H1 (cell line): ENCODE measurements around the gene TNFAIP8. TPM values are rescaled to one million over a fixed set of nuclear protein-coding genes. Genes with fewer than 3 reads are reported as not detected.

Experiments
- CTCF ChIA-PET: fragments of 300-600 bp; sonication (Branson Sonifier 250); formaldehyde crosslinking; loops from one replicate; lab custom pipeline; 2021; ENCODE audit not compliant: partially characterized antibody; lab: Charles Lee
- POLR2A ChIA-PET: fragments of 300-600 bp; sonication (Branson Sonifier 250); formaldehyde crosslinking; loops from one replicate; lab custom pipeline; 2021; ENCODE audit warnings: inconsistent platforms; ENCODE audit not compliant: partially characterized antibody; lab: Charles Lee
- DNase-seq, 2 experiments: peaks; one replicate each; pipeline versions ENCODE4 v3.0.0 to v3.0.0-alpha.2; 2010 to 2022; ENCODE audit warnings: low spot score in 2 of 2, low read depth in 1 of 2, mixed read lengths in 1 of 2
- FAIRE-seq: peaks from 2 replicates; lab custom pipeline; 2011; peaks lifted over from hg19 to GRCh38; lab: Jason Lieb, UNC
- H2AFZ ChIP-seq: 2 replicates; pipeline ENCODE4 v1.8.1; 2012; ENCODE audit warnings: low read length, inconsistent platforms
- H2AK5ac ChIP-seq: 2 replicates; pipeline ENCODE4 v1.6.1; 2013; ENCODE audit warnings: low read depth, low read length
- H2BK120ac ChIP-seq: replicated peaks from 2 replicates; pipeline ENCODE3; 2013; ENCODE audit warnings: low read depth, low read length, inconsistent platforms
- H2BK12ac ChIP-seq: 2 replicates; pipeline ENCODE4 v1.6.1; 2013; ENCODE audit warnings: low read depth, low read length
- H2BK15ac ChIP-seq: 2 replicates; pipeline ENCODE4 v1.6.1; 2013; ENCODE audit warnings: low read length
- H2BK20ac ChIP-seq: 2 replicates; pipeline ENCODE4 v1.6.1; 2013; ENCODE audit warnings: low read length
- H2BK5ac ChIP-seq: 2 replicates; pipeline ENCODE4 v1.6.1; 2013; ENCODE audit warnings: low read depth, low read length
- H3K14ac ChIP-seq: 2 replicates; pipeline ENCODE4 v1.6.1; 2013; ENCODE audit warnings: inconsistent platforms; ENCODE audit not compliant: insufficient read length
- H3K18ac ChIP-seq: 2 replicates; pipeline ENCODE4 v1.6.1; 2013; ENCODE audit warnings: low read length; ENCODE audit errors: extremely low read depth
- H3K23ac ChIP-seq: 2 replicates; pipeline ENCODE4 v1.6.1; 2013; ENCODE audit warnings: inconsistent platforms; ENCODE audit not compliant: insufficient read length
- H3K23me2 ChIP-seq: 2 replicates; pipeline ENCODE4 v1.6.1; 2013; ENCODE audit warnings: low read depth, low read length
- H3K27ac ChIP-seq: 2 replicates; pipeline ENCODE4 v1.6.1; 2011; ENCODE audit warnings: low read depth, low read length, inconsistent platforms
- H3K27me3 ChIP-seq, 4 experiments: replicated peaks in 1 of 4; 1 replicate in 1 of 4; 2 replicates in 3 of 4; pipeline versions ENCODE4 v1.6.1 to v1.8.1; 2011 to 2013; ENCODE audit warnings: low read length in 3 of 4, mild to moderate bottlenecking in 3 of 4, inconsistent platforms in 2 of 4, mixed read lengths in 2 of 4, moderate library complexity in 1 of 4; ENCODE audit not compliant: control insufficient read depth in 3 of 4, insufficient read depth in 3 of 4; ENCODE audit errors: extremely low read depth in 1 of 4
- H3K36me3 ChIP-seq, 4 experiments: 2 replicates each; pipeline versions ENCODE4 v1.6.1 to v1.8.1; 2011 to 2013; ENCODE audit warnings: mild to moderate bottlenecking in 4 of 4, low read length in 3 of 4, moderate library complexity in 2 of 4, control low read depth in 1 of 4, inconsistent platforms in 1 of 4; ENCODE audit not compliant: insufficient read depth in 4 of 4, control insufficient read depth in 2 of 4
- H3K4ac ChIP-seq: replicated peaks from 2 replicates; pipeline ENCODE3; 2013; ENCODE audit warnings: low read length, low read depth, mixed read lengths, inconsistent platforms; ENCODE audit not compliant: insufficient read length
- H3K4me1 ChIP-seq, 4 experiments: replicated peaks in 1 of 4; 1 replicate in 1 of 4; 2 replicates in 3 of 4; pipeline versions ENCODE4 v1.6.1 to v1.8.1; 2011 to 2013; ENCODE audit warnings: low read length in 3 of 4, inconsistent platforms in 2 of 4, mixed read lengths in 1 of 4; ENCODE audit not compliant: insufficient read depth in 4 of 4, control insufficient read depth in 3 of 4
- H3K4me2 ChIP-seq, 2 experiments: 2 replicates each; pipeline versions ENCODE4 v1.6.1 to v1.8.1; 2011 to 2013; ENCODE audit warnings: low read depth in 2 of 2, low read length in 2 of 2, control low read depth in 1 of 2, inconsistent platforms in 1 of 2, mild to moderate bottlenecking in 1 of 2; ENCODE audit not compliant: insufficient read depth in 1 of 2
- H3K4me3 ChIP-seq, 4 experiments: fragments of 200-600, 300-600 bp in 1 of 4; sonication (generic), shearing (Covaris generic), sonication (Bioruptor Twin) in 1 of 4; 2 replicates each; pipeline versions ENCODE4 v1.5.1 to v1.8.1; 2011 to 2016; ENCODE audit warnings: low read length in 4 of 4, low read depth in 3 of 4, control low read depth in 2 of 4, inconsistent platforms in 2 of 4, mild to moderate bottlenecking in 2 of 4, mixed read lengths in 1 of 4, moderate library complexity in 1 of 4; ENCODE audit not compliant: insufficient read depth in 2 of 4; ENCODE audit errors: extremely low read depth in 1 of 4
- H3K56ac ChIP-seq: replicated peaks from 2 replicates; pipeline ENCODE3; 2013; ENCODE audit warnings: low read depth, mild to moderate bottlenecking, mixed read lengths, low read length, inconsistent platforms; ENCODE audit not compliant: insufficient read length
- H3K79me1 ChIP-seq: 2 replicates; pipeline ENCODE4 v1.6.1; 2013; ENCODE audit warnings: low read depth, low read length, control low read depth
- H3K79me2 ChIP-seq, 2 experiments: 2 replicates each; pipeline versions ENCODE4 v1.6.1 to v1.8.1; 2012 to 2013; ENCODE audit warnings: low read length in 2 of 2, mild to moderate bottlenecking in 2 of 2, inconsistent platforms in 1 of 2; ENCODE audit not compliant: insufficient read depth in 2 of 2, control insufficient read depth in 1 of 2
- H3K9ac ChIP-seq, 4 experiments: replicated peaks in 1 of 4; 1 replicate in 1 of 4; 2 replicates in 3 of 4; pipeline versions ENCODE4 v1.6.1 to v1.8.1; 2011 to 2013; ENCODE audit warnings: low read depth in 3 of 4, low read length in 3 of 4, control low read depth in 2 of 4, mild to moderate bottlenecking in 2 of 4, moderate library complexity in 2 of 4, inconsistent platforms in 1 of 4; ENCODE audit errors: extremely low read depth in 1 of 4
- H3K9me3 ChIP-seq, 2 experiments: 2 replicates each; pipeline versions ENCODE4 v1.6.1 to v1.8.1; 2012 to 2013; ENCODE audit warnings: mild to moderate bottlenecking in 2 of 2, moderate library complexity in 2 of 2, control low read depth in 1 of 2, inconsistent platforms in 1 of 2, low read depth in 1 of 2, low read length in 1 of 2, mixed read lengths in 1 of 2; ENCODE audit not compliant: insufficient read depth in 2 of 2
- H4K20me1 ChIP-seq, 2 experiments: replicated peaks in 1 of 2; 2 replicates each; pipeline versions ENCODE3 to v1.8.1; 2011 to 2013; ENCODE audit warnings: inconsistent platforms in 2 of 2, low read length in 2 of 2, mild to moderate bottlenecking in 1 of 2; ENCODE audit not compliant: insufficient read depth in 2 of 2, control insufficient read depth in 1 of 2
- H4K5ac ChIP-seq: 2 replicates; pipeline ENCODE4 v1.6.1; 2013; ENCODE audit warnings: low read length, low read depth, mixed read lengths, inconsistent platforms; ENCODE audit not compliant: insufficient read length
- H4K8ac ChIP-seq: 2 replicates; pipeline ENCODE4 v1.8.0; 2013; ENCODE audit warnings: mild to moderate bottlenecking, moderate library complexity, low read length, inconsistent platforms; ENCODE audit not compliant: insufficient read depth; ENCODE audit errors: extremely low read depth
- H4K91ac ChIP-seq: replicated peaks from 2 replicates; pipeline ENCODE3; 2013; ENCODE audit warnings: low read length, mixed read lengths, inconsistent platforms; ENCODE audit not compliant: insufficient read length
- TAF1 ChIP-seq: IDR thresholded peaks from 2 replicates; pipeline ENCODE4 v1.6.1; 2011; ENCODE audit warnings: mild to moderate bottlenecking, low read depth, low read length
- WGBS, 2 experiments: shearing (Covaris generic) in 1 of 2; methylation state at CpG; one replicate each; pipeline versions ENCODE4 v1.1.6 to v1.1.7; 2013 to 2015; ENCODE audit warnings: low lambda C conversion rate in 2 of 2, mixed read lengths in 2 of 2, inconsistent platforms in 1 of 2, low coverage in 1 of 2, missing lambda C conversion rate in 1 of 2; ENCODE audit not compliant: insufficient replicate concordance in 2 of 2, insufficient coverage in 1 of 2, insufficient read length in 1 of 2; ENCODE audit errors: extremely low coverage in 1 of 2, missing lambda C conversion rate in 1 of 2; 5-methylcytosine and 5-hydroxymethylcytosine counted together
- polyA plus RNA-seq, 7 experiments: library from polyadenylated mRNA; depleted of rRNA in 3 of 7; stranded (reverse) in 5 of 7; unstranded in 2 of 7; fragments of >200 nt in 5 of 7; fragments of 200-250 nt in 2 of 7; gene quantifications; 1 replicate in 5 of 7; 2 replicates in 1 of 7; 4 replicates in 1 of 7; pipeline versions ENCODE4 v1.2.1 to v1.2.3, GENCODE V29; 2011 to 2013; ENCODE audit warnings: missing spikeins in 2 of 7, mixed read lengths in 2 of 7
- total RNA-seq: library from RNA; stranded (reverse); fragmentation: NEBNext Ultra II Directional; extraction: Animal tissue kit (Norgen Biotek cat#: 25700); gene quantifications from 2 replicates; pipeline ENCODE4 v1.2.1, GENCODE V29; 2021

The TNFAIP8 gene
- total and polyA plus RNA-seq, 2 of the 8 experiments (the other 6 are each of a cell fraction or from before 2014, with no cell fraction given) = 12.4 to 19.3 TPM

DNA sequence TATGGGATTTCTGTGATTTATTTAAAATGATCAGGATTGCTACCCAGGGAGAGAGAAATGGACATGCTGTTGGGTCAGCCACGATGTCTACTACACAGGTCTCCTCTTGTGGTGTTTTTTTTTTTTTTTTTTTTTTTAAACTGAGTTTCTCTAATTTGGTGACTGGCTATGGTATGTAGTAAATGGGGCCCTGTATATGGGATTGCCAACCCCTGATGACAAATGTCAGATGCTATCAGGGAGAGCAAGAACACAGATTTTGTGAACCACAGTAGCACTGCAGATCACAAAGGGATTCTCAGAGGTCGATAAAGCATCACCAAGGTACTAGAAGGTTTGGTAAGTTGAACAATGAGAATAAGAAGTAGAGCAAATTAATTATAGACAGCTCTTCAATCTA, 16.5 kb upstream of the TNFAIP8 start:
- Histone ChIP-seq H4K91ac (no peak overlapping the region), H3K4ac (no peak overlapping the region), H3K23ac (no peak overlapping the region), H3K4me3 (no peak overlapping the region), H3K23me2 (no peaks in the 10 kb centered on the region), H2BK12ac (no peak overlapping the region), H3K9ac (no peak overlapping the region), H3K4me2 (no peak overlapping the region), H4K5ac (no peak overlapping the region), H3K18ac (no peak overlapping the region), H2BK20ac (no peak overlapping the region), H3K36me3 (no peaks in the 10 kb centered on the region), H3K79me1 (no peaks in the 10 kb centered on the region), H2AFZ (no peak overlapping the region), H4K20me1 (no peaks in the 10 kb centered on the region), H3K27ac (no peak overlapping the region), H2BK5ac (no peak overlapping the region), H3K27me3 (no peaks in the 10 kb centered on the region), H4K8ac (no peak overlapping the region), H3K56ac (no peak overlapping the region), H2AK5ac (no peak overlapping the region), H3K9me3 (no peaks in the 10 kb centered on the region), H3K79me2 (no peaks in the 10 kb centered on the region), H3K4me1 (peaks cover 0 to 3% (median 0%) of the 10 kb centered on the region in 4 experiments; a peak in 3 of 7 replicates), H3K14ac (no peak overlapping the region), H2BK15ac (no peak overlapping the region), H2BK120ac (no peak overlapping the region)
- ChIA-PET POLR2A (no interaction called here), CTCF (interaction anchor here (0.7 to 2.7 kb wide), 4 partner anchors 18 to 73 kb away, joined by 3 to 12 read pairs (median 6); no protein-coding TSS in a partner anchor)
- FAIRE-seq = no peak
- no peak for DNase-seq
- 97% methylated on average over 2 of the region's 2 CpGs; no CpG with 5 or more reads in 1 of the 2 experiments for WGBS, 2 experiments
- TF ChIP-seq TAF1 = no peak
